SK-N-MC (cell line): ENCODE data around the gene LIN7A.

ENCODE experiments used
- EZH2 ChIP-seq: fragments of 200-600 bp; sonication (generic); IDR thresholded peaks from one replicate; pipeline ENCODE4 v1.6.1; 2017; ENCODE audit warnings: antibody characterized with exemption
- FOXP2 ChIP-seq: optimal IDR thresholded peaks from 2 replicates; pipeline ENCODE3; 2011; ENCODE audit warnings: mild to moderate bottlenecking, moderate library complexity; ENCODE audit not compliant: insufficient read depth; ENCODE audit errors: extremely low read length, control extremely low read depth
- POLR2AphosphoS5 ChIP-seq: IDR thresholded peaks from 2 replicates; pipeline ENCODE4 v1.6.1; 2012; ENCODE audit warnings: mild to moderate bottlenecking, low read depth, low read length, borderline replicate concordance

GRCh38 chr12:80936353-80936641 lies 1.4 kb downstream of the LIN7A start:
- TF ChIP-seq POLR2AphosphoS5 (no peak), EZH2 (no peak), FOXP2 (no peak)
